H1 (cell line): ENCODE results near the gene PKMYT1.

Experiments used
- BRCA1 ChIP-seq: IDR thresholded peaks from 2 replicates; pipeline ENCODE4 v1.6.1; 2012; ENCODE audit warnings: low read depth, low read length, improper control_type of control experiment
- EP300 ChIP-seq, 2 experiments: IDR thresholded peaks; 1 replicate in 1 of 2; 2 replicates in 1 of 2; pipeline ENCODE4 v1.6.1; 2011 to 2012; ENCODE audit warnings: low read depth in 2 of 2, low read length in 2 of 2, mild to moderate bottlenecking in 2 of 2, borderline replicate concordance in 1 of 2, inconsistent platforms in 1 of 2, moderate library complexity in 1 of 2
- POLR2A ChIP-seq, 2 experiments: IDR thresholded peaks; 1 replicate in 1 of 2; 2 replicates in 1 of 2; pipeline ENCODE4 v1.6.1; 2011; ENCODE audit warnings: low read depth in 2 of 2, low read length in 2 of 2, mild to moderate bottlenecking in 2 of 2; ENCODE audit errors: control extremely low read depth in 1 of 2
- SIN3A ChIP-seq, 2 experiments: IDR thresholded peaks in 1 of 2; conservative IDR thresholded peaks in 1 of 2; 2 replicates each; pipeline ENCODE4 v1.6.1; 2011 to 2012; ENCODE audit warnings: low read length in 2 of 2, improper control_type of control experiment in 1 of 2, low read depth in 1 of 2, mild to moderate bottlenecking in 1 of 2
- SUZ12 ChIP-seq: fragments of 200-600 bp; sonication (generic); IDR thresholded peaks from 2 replicates; pipeline ENCODE4 v1.6.1; 2012; ENCODE audit warnings: mild to moderate bottlenecking, inconsistent platforms, low read length, moderate library complexity, mixed read lengths
- TAF1 ChIP-seq: IDR thresholded peaks from 2 replicates; pipeline ENCODE4 v1.6.1; 2011; ENCODE audit warnings: mild to moderate bottlenecking, low read depth, low read length
- YY1 ChIP-seq: IDR thresholded peaks from 2 replicates; pipeline ENCODE4 v1.6.1; 2011; ENCODE audit warnings: low read depth, mild to moderate bottlenecking, low read length
- TF ChIP-seq, protein P1 (sequence below), 3 experiments: IDR thresholded peaks; 1 replicate in 2 of 3; 2 replicates in 1 of 3; pipeline versions ENCODE4 v1.5.1 to v1.6.1; 2011; ENCODE audit warnings: low read length in 3 of 3, mild to moderate bottlenecking in 3 of 3, inconsistent platforms in 2 of 3, low read depth in 1 of 3, moderate library complexity in 1 of 3; ENCODE audit not compliant: insufficient read depth in 1 of 3; ENCODE audit errors: control extremely low read depth in 1 of 3
- TF ChIP-seq, protein P2 (sequence below): IDR thresholded peaks from 2 replicates; pipeline ENCODE4 v1.6.1; 2012; ENCODE audit warnings: inconsistent platforms
- TF ChIP-seq, protein P3 (sequence below): IDR thresholded peaks from 2 replicates; pipeline ENCODE4 v1.6.1; 2012; ENCODE audit warnings: low read length, inconsistent platforms

DNA sequence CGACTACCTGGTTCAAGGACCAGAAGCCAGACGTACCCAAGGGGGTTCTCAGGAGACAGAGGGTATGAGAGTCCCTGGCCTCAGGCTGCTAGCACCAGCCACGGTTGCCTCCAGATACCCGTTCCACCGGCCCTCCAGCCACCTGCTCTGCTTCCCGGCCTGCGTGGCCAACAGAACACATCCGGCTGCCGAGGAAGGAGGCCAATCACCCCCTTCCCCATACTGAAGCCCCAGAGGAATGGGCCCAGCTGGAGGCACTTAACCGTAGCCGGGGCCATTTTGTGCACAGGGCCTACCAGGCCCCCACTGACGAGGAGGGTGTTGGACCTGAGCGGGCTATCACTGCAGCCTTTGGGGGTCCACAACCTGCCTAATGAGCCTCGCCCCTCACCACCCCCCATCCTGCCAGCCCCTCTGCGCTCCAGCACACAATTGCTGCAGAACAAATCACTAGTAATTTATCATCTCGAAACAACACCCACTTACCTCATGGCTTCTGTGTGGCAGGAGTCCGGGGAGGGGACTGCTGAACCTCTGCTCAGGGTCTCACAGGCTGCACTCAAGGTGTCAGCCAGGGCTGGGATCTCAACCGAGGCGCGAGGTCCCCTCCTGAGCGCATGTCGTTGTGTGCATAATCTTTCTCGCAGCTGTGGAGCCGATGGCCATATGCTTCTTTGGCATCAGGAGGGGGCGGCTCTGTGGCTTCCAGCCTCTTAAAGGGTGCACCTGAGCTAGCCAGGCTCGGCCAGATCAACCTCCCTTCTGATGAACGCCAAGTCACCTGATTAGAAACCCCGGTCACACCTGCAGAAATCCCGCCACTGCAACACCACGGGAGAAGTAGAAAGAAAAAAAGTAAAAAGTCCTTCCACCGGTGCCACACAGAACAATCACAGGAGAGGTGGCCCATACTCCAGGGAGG lies 26.3 kb downstream of the PKMYT1 start:
- no peak for TF ChIP-seq YY1
- no peak for TF ChIP-seq SUZ12
- TF ChIP-seq TAF1, result no peak
- TF ChIP-seq, protein P1, sequence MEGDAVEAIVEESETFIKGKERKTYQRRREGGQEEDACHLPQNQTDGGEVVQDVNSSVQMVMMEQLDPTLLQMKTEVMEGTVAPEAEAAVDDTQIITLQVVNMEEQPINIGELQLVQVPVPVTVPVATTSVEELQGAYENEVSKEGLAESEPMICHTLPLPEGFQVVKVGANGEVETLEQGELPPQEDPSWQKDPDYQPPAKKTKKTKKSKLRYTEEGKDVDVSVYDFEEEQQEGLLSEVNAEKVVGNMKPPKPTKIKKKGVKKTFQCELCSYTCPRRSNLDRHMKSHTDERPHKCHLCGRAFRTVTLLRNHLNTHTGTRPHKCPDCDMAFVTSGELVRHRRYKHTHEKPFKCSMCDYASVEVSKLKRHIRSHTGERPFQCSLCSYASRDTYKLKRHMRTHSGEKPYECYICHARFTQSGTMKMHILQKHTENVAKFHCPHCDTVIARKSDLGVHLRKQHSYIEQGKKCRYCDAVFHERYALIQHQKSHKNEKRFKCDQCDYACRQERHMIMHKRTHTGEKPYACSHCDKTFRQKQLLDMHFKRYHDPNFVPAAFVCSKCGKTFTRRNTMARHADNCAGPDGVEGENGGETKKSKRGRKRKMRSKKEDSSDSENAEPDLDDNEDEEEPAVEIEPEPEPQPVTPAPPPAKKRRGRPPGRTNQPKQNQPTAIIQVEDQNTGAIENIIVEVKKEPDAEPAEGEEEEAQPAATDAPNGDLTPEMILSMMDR (IDR thresholded peaks at IDR 0.05; ENCODE audit: control extremely low read depth in 1 of 3, insufficient read depth in 1 of 3, low read depth in 1 of 3, low read length in 3 of 3), result no peak
- TF ChIP-seq POLR2A (IDR thresholded peaks at IDR 0.05; ENCODE audit: control extremely low read depth in 1 of 2, low read depth in 2 of 2, low read length in 2 of 2), result no peak
- TF ChIP-seq, protein P2, sequence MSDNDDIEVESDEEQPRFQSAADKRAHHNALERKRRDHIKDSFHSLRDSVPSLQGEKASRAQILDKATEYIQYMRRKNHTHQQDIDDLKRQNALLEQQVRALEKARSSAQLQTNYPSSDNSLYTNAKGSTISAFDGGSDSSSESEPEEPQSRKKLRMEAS, result no peak
- TF ChIP-seq, protein P3, sequence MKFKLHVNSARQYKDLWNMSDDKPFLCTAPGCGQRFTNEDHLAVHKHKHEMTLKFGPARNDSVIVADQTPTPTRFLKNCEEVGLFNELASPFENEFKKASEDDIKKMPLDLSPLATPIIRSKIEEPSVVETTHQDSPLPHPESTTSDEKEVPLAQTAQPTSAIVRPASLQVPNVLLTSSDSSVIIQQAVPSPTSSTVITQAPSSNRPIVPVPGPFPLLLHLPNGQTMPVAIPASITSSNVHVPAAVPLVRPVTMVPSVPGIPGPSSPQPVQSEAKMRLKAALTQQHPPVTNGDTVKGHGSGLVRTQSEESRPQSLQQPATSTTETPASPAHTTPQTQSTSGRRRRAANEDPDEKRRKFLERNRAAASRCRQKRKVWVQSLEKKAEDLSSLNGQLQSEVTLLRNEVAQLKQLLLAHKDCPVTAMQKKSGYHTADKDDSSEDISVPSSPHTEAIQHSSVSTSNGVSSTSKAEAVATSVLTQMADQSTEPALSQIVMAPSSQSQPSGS, result no peak
- no peak for TF ChIP-seq SIN3A (conservative IDR thresholded peaks at IDR 0.05 in 1 of 2, IDR thresholded peaks at IDR 0.05 in 1 of 2; ENCODE audit: low read depth in 1 of 2, low read length in 2 of 2)
- no peak for TF ChIP-seq BRCA1
- TF ChIP-seq EP300 (IDR thresholded peaks at IDR 0.05; ENCODE audit: borderline replicate concordance in 1 of 2, low read depth in 2 of 2, low read length in 2 of 2), result no peak
